ENCODE measurements around the gene TUSC7.

DNA sequence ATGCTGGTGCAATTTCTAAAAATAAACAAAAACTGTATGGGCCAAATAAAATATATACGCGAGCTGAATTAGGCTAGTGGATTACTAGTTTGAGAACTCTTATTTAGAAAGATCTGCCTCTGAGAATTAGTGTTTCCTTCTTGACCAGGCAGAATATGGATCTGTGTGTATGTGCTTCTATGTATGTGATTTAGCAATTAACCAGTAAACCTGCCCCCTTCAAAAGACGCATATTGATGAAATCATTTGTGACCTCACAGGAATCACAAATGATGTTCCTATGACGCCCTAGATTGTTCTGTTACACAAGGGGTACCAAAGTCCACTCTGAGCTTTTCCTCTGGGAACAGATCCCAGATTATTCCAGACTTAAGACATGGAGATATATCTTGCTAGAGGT, at the start of gene TUSC7:
- TF ChIP-seq TAF1 (conservative IDR thresholded peaks at IDR 0.05) (no peak), RAD21 (IDR thresholded peaks at IDR 0.05) (no peak)
- TF ChIP-seq, protein P1, sequence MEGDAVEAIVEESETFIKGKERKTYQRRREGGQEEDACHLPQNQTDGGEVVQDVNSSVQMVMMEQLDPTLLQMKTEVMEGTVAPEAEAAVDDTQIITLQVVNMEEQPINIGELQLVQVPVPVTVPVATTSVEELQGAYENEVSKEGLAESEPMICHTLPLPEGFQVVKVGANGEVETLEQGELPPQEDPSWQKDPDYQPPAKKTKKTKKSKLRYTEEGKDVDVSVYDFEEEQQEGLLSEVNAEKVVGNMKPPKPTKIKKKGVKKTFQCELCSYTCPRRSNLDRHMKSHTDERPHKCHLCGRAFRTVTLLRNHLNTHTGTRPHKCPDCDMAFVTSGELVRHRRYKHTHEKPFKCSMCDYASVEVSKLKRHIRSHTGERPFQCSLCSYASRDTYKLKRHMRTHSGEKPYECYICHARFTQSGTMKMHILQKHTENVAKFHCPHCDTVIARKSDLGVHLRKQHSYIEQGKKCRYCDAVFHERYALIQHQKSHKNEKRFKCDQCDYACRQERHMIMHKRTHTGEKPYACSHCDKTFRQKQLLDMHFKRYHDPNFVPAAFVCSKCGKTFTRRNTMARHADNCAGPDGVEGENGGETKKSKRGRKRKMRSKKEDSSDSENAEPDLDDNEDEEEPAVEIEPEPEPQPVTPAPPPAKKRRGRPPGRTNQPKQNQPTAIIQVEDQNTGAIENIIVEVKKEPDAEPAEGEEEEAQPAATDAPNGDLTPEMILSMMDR (IDR thresholded peaks at IDR 0.05; ENCODE audit: low read depth, low read length, missing input control) = no peak
